ENCODE measurements around the gene CCNF. TPM values are rescaled to one million over a fixed set of nuclear protein-coding genes. Genes with fewer than 3 reads are reported as not detected.

Gene CCNF
- total and polyA plus RNA-seq, 10 of the 15 experiments (the other 5 are each of a cell fraction or from before 2014, with no cell fraction given) = 4.0 to 63.2 (median 27.5) TPM

- TF ChIP-seq NKRF (conservative IDR thresholded peaks at IDR 0.05) (peak; percentile 98), EED (IDR thresholded peaks at IDR 0.05; ENCODE audit: low read depth) (no peak), BCL3 (IDR thresholded peaks at IDR 0.05; ENCODE audit: borderline replicate concordance, insufficient read depth, low read depth, low read length, poor library complexity, severe bottlenecking) (no peak), ZNF687 (IDR thresholded peaks at IDR 0.05) (no peak), FOS (IDR thresholded peaks at IDR 0.05; ENCODE audit: borderline replicate concordance, extremely low read depth, insufficient read length) (no peak), IRF4 (IDR thresholded peaks at IDR 0.05; ENCODE audit: low read depth, low read length) (no peak), USF2 (IDR thresholded peaks at IDR 0.05; ENCODE audit: borderline replicate concordance, low read depth, low read length) (no peak), KAT2A (conservative IDR thresholded peaks at IDR 0.05; ENCODE audit: control insufficient read depth, low read depth, low read length) (no peak), MEF2A (IDR thresholded peaks at IDR 0.05; ENCODE audit: insufficient read depth, low read depth, low read length) (no peak), MTA3 (IDR thresholded peaks at IDR 0.05; ENCODE audit: borderline replicate concordance, low read length) (no peak), GATAD2B (conservative IDR thresholded peaks at IDR 0.05; ENCODE audit: low read depth) (no peak; the same call in 1 of the 2 replicates), PKNOX1 (IDR thresholded peaks at IDR 0.05) (no peak), SMAD1 (IDR thresholded peaks at IDR 0.05; ENCODE audit: low read depth, partially characterized antibody) (no peak), FOXK2 (IDR thresholded peaks at IDR 0.05) (no peak), PAX8 (IDR thresholded peaks at IDR 0.05) (no peak)
Observed at GRCh38 chr16:2459647-2460390, 30.6 kb downstream of the CCNF start, which contains the start of gene TEDC2 (continued).
